Testis (tissue), 3 donors: ENCODE data around the gene SSRP1. TPM values are rescaled to one million over a fixed set of nuclear protein-coding genes. Genes with fewer than 3 reads are reported as not detected.

Experiments
- DNase-seq: peaks from one replicate; pipeline ENCODE4 v3.0.0-alpha.2; 2019
- H3K27ac ChIP-seq, 2 donors: fragments of 200-600 bp; sonication (generic); one replicate each; pipeline ENCODE4 v1.5.1; 2019
- H3K27me3 ChIP-seq: fragments of 200-600 bp; sonication (generic); one replicate; pipeline ENCODE4 v1.5.1; 2019
- H3K36me3 ChIP-seq: fragments of 200-600 bp; sonication (generic); one replicate; pipeline ENCODE4 v1.5.1; 2017; ENCODE audit warnings: low read depth; ENCODE audit errors: missing control alignments
- H3K4me1 ChIP-seq: fragments of 200-600 bp; sonication (generic); one replicate; pipeline ENCODE4 v1.5.1; 2019
- H3K4me3 ChIP-seq, 2 donors: fragments of 200-600 bp; sonication (generic); one replicate each; pipeline ENCODE4 v1.5.1; 2017 to 2019
- H3K9me3 ChIP-seq: fragments of 200-600 bp; sonication (generic); one replicate; pipeline ENCODE4 v1.5.1; 2017
- POLR2A ChIP-seq: fragments of 450-650 bp; IDR thresholded peaks from one replicate; pipeline ENCODE4 v1.6.1; 2017; ENCODE audit warnings: antibody characterized with exemption, mild to moderate bottlenecking, moderate library complexity
- WGBS, 2 donors: methylation state at CpG; one replicate each; pipeline ENCODE4 v1.1.5; 2018; 5-methylcytosine and 5-hydroxymethylcytosine counted together
- intact Hi-C: fragments of 100-400 bp; cut with DNase I; formaldehyde crosslinking; loops from one replicate; pipeline ENCODE4 v1.15.1; 2023; ENCODE audit warnings: low total_unique reads
- polyA plus RNA-seq: library from polyadenylated mRNA; stranded (reverse); fragments of 350-450 nt; fragmentation: Illumina TruSeq; extraction: RNeasy Lipid Tissue Mini Kit (QIAGEN cat#74804); gene quantifications from one replicate; pipeline ENCODE4 v1.2.3, GENCODE V29; 2014; ENCODE audit warnings: low read depth, low replicate concordance; ENCODE audit not compliant: insufficient read depth
- total RNA-seq, 2 donors: library from RNA; depleted of rRNA; stranded (reverse); fragments of >200 nt; gene quantifications; one replicate each; pipeline ENCODE4 v1.2.3, GENCODE V29; 2016
- TF ChIP-seq, protein P1 (sequence below), 3 experiments: fragments of 450-650 bp in 2 of 3; fragments of 200-600 bp in 1 of 3; sonication (generic) in 1 of 3; IDR thresholded peaks; one replicate each; pipeline ENCODE4 v1.5.1; 2016 to 2019; ENCODE audit warnings: antibody characterized with exemption in 3 of 3, mild to moderate bottlenecking in 2 of 3, moderate library complexity in 1 of 3

SSRP1 gene
- total and polyA plus RNA-seq, 3 donors from 2014 or later = 89.1 to 111 (median 104) TPM

DNA sequence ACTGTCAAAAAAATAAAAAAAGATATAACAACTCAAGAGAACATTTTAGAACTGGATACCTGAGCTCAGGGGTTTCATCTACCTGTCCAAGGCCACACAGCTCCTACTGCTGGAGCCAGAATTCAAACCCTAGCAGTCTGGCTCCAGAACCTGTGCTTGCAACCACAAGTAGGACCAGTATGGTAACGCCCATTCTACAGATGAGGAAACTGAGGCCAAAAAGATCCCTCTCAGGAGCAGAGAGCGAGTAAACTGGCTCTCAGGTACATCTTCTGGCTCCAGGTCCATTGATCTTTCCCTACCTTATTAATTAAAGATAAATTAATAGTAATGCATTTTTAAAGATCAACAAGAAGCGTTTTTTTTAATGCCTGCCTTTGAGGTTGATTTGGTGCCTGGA, 21.6 kb upstream of the SSRP1 start:
- H3K9me3 ChIP-seq = no peaks in the 10 kb centered on the region
- no peaks in the 10 kb centered on the region for H3K27me3 ChIP-seq
- H3K4me1 ChIP-seq = no peaks in the 10 kb centered on the region
- DNase-seq = no peak
- WGBS, 2 donors = 94 to 96% methylated on average over 3 of the region's 3 CpGs
- no peak overlapping the region for H3K27ac ChIP-seq
- TF ChIP-seq, protein P1, sequence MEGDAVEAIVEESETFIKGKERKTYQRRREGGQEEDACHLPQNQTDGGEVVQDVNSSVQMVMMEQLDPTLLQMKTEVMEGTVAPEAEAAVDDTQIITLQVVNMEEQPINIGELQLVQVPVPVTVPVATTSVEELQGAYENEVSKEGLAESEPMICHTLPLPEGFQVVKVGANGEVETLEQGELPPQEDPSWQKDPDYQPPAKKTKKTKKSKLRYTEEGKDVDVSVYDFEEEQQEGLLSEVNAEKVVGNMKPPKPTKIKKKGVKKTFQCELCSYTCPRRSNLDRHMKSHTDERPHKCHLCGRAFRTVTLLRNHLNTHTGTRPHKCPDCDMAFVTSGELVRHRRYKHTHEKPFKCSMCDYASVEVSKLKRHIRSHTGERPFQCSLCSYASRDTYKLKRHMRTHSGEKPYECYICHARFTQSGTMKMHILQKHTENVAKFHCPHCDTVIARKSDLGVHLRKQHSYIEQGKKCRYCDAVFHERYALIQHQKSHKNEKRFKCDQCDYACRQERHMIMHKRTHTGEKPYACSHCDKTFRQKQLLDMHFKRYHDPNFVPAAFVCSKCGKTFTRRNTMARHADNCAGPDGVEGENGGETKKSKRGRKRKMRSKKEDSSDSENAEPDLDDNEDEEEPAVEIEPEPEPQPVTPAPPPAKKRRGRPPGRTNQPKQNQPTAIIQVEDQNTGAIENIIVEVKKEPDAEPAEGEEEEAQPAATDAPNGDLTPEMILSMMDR (IDR thresholded peaks at IDR 0.05) = no peak
- TF ChIP-seq POLR2A = no peak
- no peaks in the 10 kb centered on the region for H3K36me3 ChIP-seq
- no peak overlapping the region for H3K4me3 ChIP-seq
- intact Hi-C loops = no loop called here

DNA sequence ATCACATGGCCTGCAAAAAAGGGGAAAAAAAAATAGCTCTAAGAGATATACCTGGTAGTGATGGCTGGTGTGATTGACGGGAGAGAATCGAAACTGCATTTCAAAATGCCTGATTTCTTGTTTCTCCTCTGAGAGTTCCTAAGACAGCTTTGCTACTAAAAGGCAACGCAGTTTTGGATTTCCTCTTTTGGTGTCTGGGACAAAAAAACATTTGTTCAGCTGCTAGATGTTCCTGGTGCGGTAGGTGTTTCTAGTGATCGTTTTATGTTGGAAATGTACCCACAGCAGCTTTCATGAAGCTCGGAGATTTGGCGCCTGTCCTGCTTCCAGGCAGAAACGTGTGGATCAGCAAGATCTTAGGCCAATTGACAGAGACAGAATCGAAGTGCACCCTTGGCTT, 20.6 kb upstream of the SSRP1 start:
- Histone ChIP-seq H3K27ac (no peak overlapping the region), H3K4me1 (no peaks in the 10 kb centered on the region), H3K4me3 (no peak overlapping the region), H3K27me3 (no peaks in the 10 kb centered on the region), H3K9me3 (no peaks in the 10 kb centered on the region), H3K36me3 (no peaks in the 10 kb centered on the region)
- DNase-seq = no peak
- TF ChIP-seq, protein P1 (IDR thresholded peaks at IDR 0.05) = no peak
- TF ChIP-seq POLR2A = no peak
- intact Hi-C loops = no loop called here
- 68% methylated on average over 9 of the region's 9 CpGs for WGBS, 2 donors

DNA sequence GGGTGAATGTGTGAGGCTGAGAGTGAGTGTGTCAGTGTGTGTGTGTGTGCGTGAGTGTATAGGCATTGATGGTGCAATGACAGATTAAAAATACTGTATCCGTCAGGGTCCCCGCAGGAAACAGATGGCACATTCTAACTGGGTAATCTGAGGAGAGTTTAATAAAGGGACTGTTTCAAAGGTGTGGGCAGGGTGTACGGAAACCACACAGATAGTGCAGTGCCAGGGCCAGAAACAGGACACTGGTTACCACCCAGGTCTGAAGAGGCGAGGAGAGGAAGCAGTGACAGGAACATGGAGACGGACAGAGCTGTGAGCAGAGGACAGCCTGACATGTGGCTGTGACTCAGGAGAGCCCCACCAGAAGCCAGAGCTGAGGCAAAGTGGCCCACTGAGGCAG, 19.0 kb upstream of the SSRP1 start:
- 83 to 88% methylated on average over 6 of the region's 6 CpGs for WGBS, 2 donors
- no peaks in the 10 kb centered on the region for H3K9me3 ChIP-seq
- no peaks in the 10 kb centered on the region for H3K36me3 ChIP-seq
- no peak for DNase-seq
- no peak for TF ChIP-seq POLR2A
- TF ChIP-seq, protein P1 (IDR thresholded peaks at IDR 0.05) = no peak
- H3K4me1 ChIP-seq = no peaks in the 10 kb centered on the region
- no peak overlapping the region for H3K4me3 ChIP-seq
- H3K27me3 ChIP-seq = no peaks in the 10 kb centered on the region
- intact Hi-C loops = no loop called here
- H3K27ac ChIP-seq = no peak overlapping the region

DNA sequence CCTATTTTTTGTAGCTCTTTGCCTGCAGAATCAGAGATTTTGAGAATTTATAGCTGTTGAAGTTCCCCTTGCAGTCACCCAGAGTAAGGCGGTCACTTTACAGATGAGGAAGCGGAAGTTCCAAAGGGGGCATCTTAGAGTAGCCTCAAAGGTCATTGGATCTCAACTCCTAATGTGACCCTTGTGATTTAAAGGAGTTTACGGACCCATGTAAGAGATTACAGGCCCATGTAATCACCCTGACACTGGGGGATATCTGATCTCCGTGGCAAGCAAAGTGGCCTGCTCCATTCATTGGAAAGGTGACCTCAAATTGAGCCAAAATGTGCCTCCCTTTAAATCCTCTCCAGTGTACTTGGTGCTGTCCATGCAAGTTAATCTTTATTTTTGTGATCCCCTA, 18.2 kb upstream of the SSRP1 start:
- no peak overlapping the region for H3K27ac ChIP-seq
- 68 to 80% methylated on average over 4 of the region's 4 CpGs for WGBS, 2 donors
- intact Hi-C loops = no loop called here

DNA sequence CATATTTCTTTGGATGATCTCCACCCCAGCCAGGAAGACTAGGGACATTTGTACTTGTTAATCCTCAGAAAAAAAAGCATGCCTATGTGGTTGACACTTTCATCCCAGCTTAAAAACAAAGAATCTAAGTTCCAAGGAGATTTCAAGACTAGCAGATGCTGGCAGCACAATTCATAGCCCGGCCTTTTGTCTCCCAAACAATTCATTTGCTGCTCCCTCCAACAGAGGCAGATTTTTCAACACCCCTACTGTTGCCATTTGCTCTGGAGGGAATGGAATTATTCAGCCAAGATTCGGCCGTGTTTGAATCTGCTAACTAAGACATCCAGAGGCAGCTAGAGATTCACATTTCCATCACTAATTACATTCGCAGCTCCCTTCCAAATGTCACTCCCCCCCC, 17.8 kb upstream of the SSRP1 start:
- Histone ChIP-seq H3K36me3 (no peaks in the 10 kb centered on the region), H3K27ac (no peak overlapping the region), H3K9me3 (no peaks in the 10 kb centered on the region), H3K27me3 (no peaks in the 10 kb centered on the region), H3K4me1 (no peaks in the 10 kb centered on the region), H3K4me3 (no peak overlapping the region)
- WGBS, 2 donors = 68 to 71% methylated on average over 4 of the region's 4 CpGs
- intact Hi-C loops = no loop called here
- TF ChIP-seq, protein P1 (IDR thresholded peaks at IDR 0.05) = no peak
- no peak for TF ChIP-seq POLR2A
- DNase-seq = no peak

More for the DNA sequence above, 18.2 kb upstream of the SSRP1 start:
- Histone ChIP-seq H3K27me3 (no peaks in the 10 kb centered on the region), H3K36me3 (no peaks in the 10 kb centered on the region), H3K9me3 (no peaks in the 10 kb centered on the region), H3K4me1 (no peaks in the 10 kb centered on the region), H3K4me3 (no peak overlapping the region)
- no peak for DNase-seq
- TF ChIP-seq, protein P1 (IDR thresholded peaks at IDR 0.05) = no peak
- no peak for TF ChIP-seq POLR2A
